GM21717 (cell line): Measurements from ENCODE around the gene POGLUT3.
A peak's percentile ranks its signal among the peaks of the same experiment; 100 is the strongest.

ENCODE experiments used
- ATAC-seq: cut with Tn5 transposase; IDR thresholded peaks from one replicate; pipeline ENCODE4 v1.9.1; 2021; ENCODE audit warnings: mild to moderate bottlenecking, moderate library complexity; ENCODE audit not compliant: unreplicated experiment

POGLUT3 gene

GRCh38 chr11:108498046-108498815 is at the start of gene POGLUT3:
POGLUT3 (minus strand) TSS chr11:108498384; CDS start chr11:108498366, 18 bp downstream.
- peak; percentile 57 for ATAC-seq

- no peak for ATAC-seq
Observed at GRCh38 chr11:108545909-108546501, 47.8 kb upstream of the POGLUT3 start.

GRCh38 chr11:108543316-108543964 is 45.3 kb upstream of the POGLUT3 start:
- no peak for ATAC-seq

GRCh38 chr11:108541531-108541930 is 43.3 kb upstream of the POGLUT3 start:
- ATAC-seq, result no peak

- no peak for ATAC-seq
Observed at GRCh38 chr11:108538502-108538901, 40.3 kb upstream of the POGLUT3 start.

- no peak for ATAC-seq
Observed at GRCh38 chr11:108538022-108538424, 39.8 kb upstream of the POGLUT3 start.

- no peak for ATAC-seq
Observed at GRCh38 chr11:108536783-108537182, 38.6 kb upstream of the POGLUT3 start.

- ATAC-seq, result no peak
Observed at GRCh38 chr11:108535384-108535955, 37.3 kb upstream of the POGLUT3 start.

GRCh38 chr11:108534274-108534882 is 36.2 kb upstream of the POGLUT3 start:
- ATAC-seq, result no peak

GRCh38 chr11:108530426-108530825 is 32.2 kb upstream of the POGLUT3 start:
- ATAC-seq, result no peak

- no peak for ATAC-seq
Observed at GRCh38 chr11:108527382-108527781, 29.2 kb upstream of the POGLUT3 start.

- no peak for ATAC-seq
Observed at GRCh38 chr11:108525161-108525560, 27.0 kb upstream of the POGLUT3 start.

GRCh38 chr11:108524422-108524821 is 26.2 kb upstream of the POGLUT3 start:
- ATAC-seq, result no peak

GRCh38 chr11:108522318-108522717 is 24.1 kb upstream of the POGLUT3 start:
- no peak for ATAC-seq

GRCh38 chr11:108518581-108518980 is 20.4 kb upstream of the POGLUT3 start:
- ATAC-seq, result no peak

GRCh38 chr11:108516125-108516524 is 17.9 kb upstream of the POGLUT3 start:
- ATAC-seq, result no peak

- ATAC-seq, result no peak
Observed at GRCh38 chr11:108512708-108513107, 14.5 kb upstream of the POGLUT3 start.

- no peak for ATAC-seq
Observed at GRCh38 chr11:108511851-108512474, 13.8 kb upstream of the POGLUT3 start.

- no peak for ATAC-seq
Observed at GRCh38 chr11:108508653-108509593, 10.7 kb upstream of the POGLUT3 start.

GRCh38 chr11:108501396-108501795 is 3.2 kb upstream of the POGLUT3 start:
- no peak for ATAC-seq
